Measurements from ENCODE around the gene NOVA2.
A peak's percentile ranks its signal among the peaks of the same experiment; 100 is the strongest.

NOVA2 gene

GRCh38 chr19:45954156-45954555, 19.5 kb downstream of the NOVA2 start:
- TF ChIP-seq CTCF (IDR thresholded peaks at IDR 0.05; ENCODE audit: control insufficient read depth, insufficient read depth, low read depth, low read length, missing control alignments): no peak
- H3K4me3 ChIP-seq (ENCODE audit: control insufficient read depth, low read depth, low read length): no peak overlapping the region
- no peak for DNase-seq (ENCODE audit: low read depth)

- H3K4me3 ChIP-seq (ENCODE audit: control insufficient read depth, low read depth, low read length): no peak overlapping the region
- no peak for DNase-seq (ENCODE audit: low read depth)
- TF ChIP-seq CTCF (IDR thresholded peaks at IDR 0.05; ENCODE audit: control insufficient read depth, insufficient read depth, low read depth, low read length, missing control alignments): no peak
Observed at GRCh38 chr19:45953676-45954075, 20.0 kb downstream of the NOVA2 start.

- no peak for DNase-seq (ENCODE audit: low read depth)
- no peak for TF ChIP-seq CTCF (IDR thresholded peaks at IDR 0.05; ENCODE audit: control insufficient read depth, insufficient read depth, low read depth, low read length, missing control alignments)
- H3K4me3 ChIP-seq (ENCODE audit: control insufficient read depth, low read depth, low read length): peak overlapping the region; percentile 10
Observed at GRCh38 chr19:45952686-45953505, 20.8 kb downstream of the NOVA2 start.

- no peak overlapping the region for H3K4me3 ChIP-seq (ENCODE audit: control insufficient read depth, low read depth, low read length)
- no peak for DNase-seq (ENCODE audit: low read depth)
- TF ChIP-seq CTCF (IDR thresholded peaks at IDR 0.05; ENCODE audit: control insufficient read depth, insufficient read depth, low read depth, low read length, missing control alignments): no peak
Observed at GRCh38 chr19:45952341-45952685, 21.4 kb downstream of the NOVA2 start.

- H3K4me3 ChIP-seq (ENCODE audit: control insufficient read depth, low read depth, low read length): no peak overlapping the region
- no peak for DNase-seq (ENCODE audit: low read depth)
- TF ChIP-seq CTCF (IDR thresholded peaks at IDR 0.05; ENCODE audit: control insufficient read depth, insufficient read depth, low read depth, low read length, missing control alignments): no peak
Observed at GRCh38 chr19:45947926-45948325, 25.7 kb downstream of the NOVA2 start.

- DNase-seq (ENCODE audit: low read depth): no peak
- TF ChIP-seq CTCF (IDR thresholded peaks at IDR 0.05; ENCODE audit: control insufficient read depth, insufficient read depth, low read depth, low read length, missing control alignments): no peak
- no peak overlapping the region; the same call in 1 of the 2 replicates for H3K4me3 ChIP-seq (ENCODE audit: control insufficient read depth, low read depth, low read length)
Observed at GRCh38 chr19:45940515-45940805, 33.2 kb downstream of the NOVA2 start.

Measured in AG09309 (cell line).